ENCODE measurements around the gene LILRA2. TPM values are rescaled to one million over a fixed set of nuclear protein-coding genes. Genes with fewer than 3 reads are reported as not detected.
A peak's percentile ranks its signal among the peaks of the same experiment; 100 is the strongest.
"Not testable (repeated sequence)": the region's sequence is repeated elsewhere in the genome, so short reads cannot be mapped to it uniquely, and the experiment has no call there.

The LILRA2 gene
- total and polyA plus RNA-seq, 3 donors from 2014 or later: 0.47 to 2.6 (median 0.87) TPM

GRCh38 chr19:54560881-54561385, 12.7 kb upstream of the LILRA2 start:
- TF ChIP-seq CTCF (IDR thresholded peaks at IDR 0.05): no peak
- no peak for DNase-seq
- Histone ChIP-seq H3K27me3 (no peaks in the 10 kb centered on the region), H3K27ac (no peak overlapping the region), H3K36me3 (ENCODE audit: low read depth, missing control alignments) (no peaks in the 10 kb centered on the region), H3K9me3 (no peaks in the 10 kb centered on the region), H3K4me3 (peak overlapping the region in 1 of 2 donors; percentile 24), H3K4me1 (no peaks in the 10 kb centered on the region)
- intact Hi-C loops (cut with DNase I; ENCODE audit: low total_unique reads): no loop called here
- 56 to 74% methylated on average over 11 of the region's 11 CpGs for WGBS, 2 donors

GRCh38 chr19:54561840-54562239, 11.8 kb upstream of the LILRA2 start:
- peak overlapping the region; percentile 1 to 24 for H3K4me3 ChIP-seq
- H3K36me3 ChIP-seq (ENCODE audit: low read depth, missing control alignments): no peaks in the 10 kb centered on the region
- H3K27ac ChIP-seq: no peak overlapping the region
- WGBS, 2 donors: 64 to 67% methylated on average over 14 of the region's 14 CpGs
- DNase-seq: peak; percentile 24
- intact Hi-C loops (cut with DNase I; ENCODE audit: low total_unique reads): no loop called here
- TF ChIP-seq POLR2A (IDR thresholded peaks at IDR 0.05): no peak
- TF ChIP-seq CTCF (IDR thresholded peaks at IDR 0.05): no peak
- no peaks in the 10 kb centered on the region for H3K4me1 ChIP-seq
- H3K27me3 ChIP-seq: no peaks in the 10 kb centered on the region
- H3K9me3 ChIP-seq: no peaks in the 10 kb centered on the region

- H3K36me3 ChIP-seq (ENCODE audit: low read depth, missing control alignments); H3K4me3 ChIP-seq; intact Hi-C loops (cut with DNase I; ENCODE audit: low total_unique reads); H3K4me1 ChIP-seq; DNase-seq; H3K27me3 ChIP-seq; H3K27ac ChIP-seq; H3K9me3 ChIP-seq: not testable (repeated sequence)
- WGBS, 2 donors: 61 to 79% methylated on average over 6 of the region's 6 CpGs
These were observed 10.4 kb upstream of the LILRA2 start for GRCh38 chr19:54563206-54563605.

- H3K27me3 ChIP-seq: no peaks in the 10 kb centered on the region
- H3K36me3 ChIP-seq (ENCODE audit: low read depth, missing control alignments): no peaks in the 10 kb centered on the region
- no peak for DNase-seq
- WGBS, 2 donors: 73 to 83% methylated on average over 3 of the region's 3 CpGs
- no peak overlapping the region for H3K4me3 ChIP-seq
- H3K4me1 ChIP-seq: no peaks in the 10 kb centered on the region
- no peak for TF ChIP-seq POLR2A (IDR thresholded peaks at IDR 0.05)
- no peak for TF ChIP-seq CTCF (IDR thresholded peaks at IDR 0.05)
- no peak overlapping the region for H3K27ac ChIP-seq
- H3K9me3 ChIP-seq: no peaks in the 10 kb centered on the region
- intact Hi-C loops (cut with DNase I; ENCODE audit: low total_unique reads): no loop called here
These were observed 3.3 kb upstream of the LILRA2 start for GRCh38 chr19:54570316-54570715.

- H3K36me3 ChIP-seq (ENCODE audit: low read depth, missing control alignments); H3K4me1 ChIP-seq; intact Hi-C loops (cut with DNase I; ENCODE audit: low total_unique reads); H3K27ac ChIP-seq; H3K27me3 ChIP-seq; DNase-seq; H3K4me3 ChIP-seq; H3K9me3 ChIP-seq: not testable (repeated sequence)
- WGBS, 2 donors: 43 to 80% methylated on average over 10 to 17 of the region's 17 CpGs
These were observed 1.6 kb upstream of the LILRA2 start for GRCh38 chr19:54571715-54572615.
